Thyroid gland (tissue), 4 donors: Measurements from ENCODE around the gene DTX1.

Experiments
- POLR2A ChIP-seq, 2 donors: fragments of 450-650 bp; IDR thresholded peaks; one replicate each; pipeline ENCODE4 v1.6.1; 2017; ENCODE audit warnings: antibody characterized with exemption in 2 of 2, mild to moderate bottlenecking in 2 of 2, moderate library complexity in 1 of 2
- TF ChIP-seq, protein P1 (sequence below), 6 experiments: fragments of 200-600 bp in 3 of 6; fragments of 450-650 bp in 3 of 6; sonication (generic) in 3 of 6; IDR thresholded peaks; one replicate each; pipeline ENCODE4 v1.5.1; 2016 to 2019; ENCODE audit warnings: antibody characterized with exemption in 6 of 6, mild to moderate bottlenecking in 2 of 6, inconsistent platforms in 1 of 6, moderate library complexity in 1 of 6

GRCh38 chr12:113027726-113028125, 28.8 kb upstream of the DTX1 start:
- no peak for TF ChIP-seq POLR2A (IDR thresholded peaks at IDR 0.05)
- TF ChIP-seq, protein P1, sequence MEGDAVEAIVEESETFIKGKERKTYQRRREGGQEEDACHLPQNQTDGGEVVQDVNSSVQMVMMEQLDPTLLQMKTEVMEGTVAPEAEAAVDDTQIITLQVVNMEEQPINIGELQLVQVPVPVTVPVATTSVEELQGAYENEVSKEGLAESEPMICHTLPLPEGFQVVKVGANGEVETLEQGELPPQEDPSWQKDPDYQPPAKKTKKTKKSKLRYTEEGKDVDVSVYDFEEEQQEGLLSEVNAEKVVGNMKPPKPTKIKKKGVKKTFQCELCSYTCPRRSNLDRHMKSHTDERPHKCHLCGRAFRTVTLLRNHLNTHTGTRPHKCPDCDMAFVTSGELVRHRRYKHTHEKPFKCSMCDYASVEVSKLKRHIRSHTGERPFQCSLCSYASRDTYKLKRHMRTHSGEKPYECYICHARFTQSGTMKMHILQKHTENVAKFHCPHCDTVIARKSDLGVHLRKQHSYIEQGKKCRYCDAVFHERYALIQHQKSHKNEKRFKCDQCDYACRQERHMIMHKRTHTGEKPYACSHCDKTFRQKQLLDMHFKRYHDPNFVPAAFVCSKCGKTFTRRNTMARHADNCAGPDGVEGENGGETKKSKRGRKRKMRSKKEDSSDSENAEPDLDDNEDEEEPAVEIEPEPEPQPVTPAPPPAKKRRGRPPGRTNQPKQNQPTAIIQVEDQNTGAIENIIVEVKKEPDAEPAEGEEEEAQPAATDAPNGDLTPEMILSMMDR (IDR thresholded peaks at IDR 0.05) = no peak
